ENCODE measurements around the gene PPP6R2. TPM values are rescaled to one million over a fixed set of nuclear protein-coding genes. Genes with fewer than 3 reads are reported as not detected.
"Not testable (repeated sequence)": the region's sequence is repeated elsewhere in the genome, so short reads cannot be mapped to it uniquely, and the experiment has no call there.

The PPP6R2 gene
- total RNA-seq, 1 experiment from 2014 or later: 31.4 TPM

DNA sequence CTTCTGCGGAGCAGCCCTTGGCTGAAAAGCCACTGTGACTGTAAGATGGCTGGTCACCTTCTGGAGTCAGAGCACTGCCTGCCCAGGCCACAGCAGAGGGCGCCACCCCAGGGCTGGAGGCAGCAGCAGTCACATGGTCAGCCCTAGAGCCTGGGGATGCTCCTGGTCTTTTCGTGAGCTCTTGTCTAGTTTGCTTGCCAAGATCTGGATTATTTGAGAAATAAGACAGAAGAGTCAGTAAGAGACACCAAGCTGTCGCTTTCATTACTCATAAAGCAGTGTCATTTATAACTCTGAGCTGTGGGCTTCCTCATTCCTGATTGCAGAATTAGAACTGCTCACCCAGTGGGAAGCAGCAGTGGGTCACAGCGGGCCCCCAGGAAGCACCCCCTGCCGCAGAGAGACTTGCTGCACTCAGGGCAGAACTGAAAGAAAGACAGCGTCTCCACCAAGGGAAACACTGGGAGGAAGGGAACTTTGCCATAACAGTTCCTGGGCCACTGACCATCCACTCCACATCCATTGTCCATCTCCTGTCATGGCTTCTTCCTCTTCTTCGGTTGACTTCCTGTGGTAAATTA is 56.7 kb downstream of the PPP6R2 start:
- DNase-seq (ENCODE audit: low read depth): no peak

DNA sequence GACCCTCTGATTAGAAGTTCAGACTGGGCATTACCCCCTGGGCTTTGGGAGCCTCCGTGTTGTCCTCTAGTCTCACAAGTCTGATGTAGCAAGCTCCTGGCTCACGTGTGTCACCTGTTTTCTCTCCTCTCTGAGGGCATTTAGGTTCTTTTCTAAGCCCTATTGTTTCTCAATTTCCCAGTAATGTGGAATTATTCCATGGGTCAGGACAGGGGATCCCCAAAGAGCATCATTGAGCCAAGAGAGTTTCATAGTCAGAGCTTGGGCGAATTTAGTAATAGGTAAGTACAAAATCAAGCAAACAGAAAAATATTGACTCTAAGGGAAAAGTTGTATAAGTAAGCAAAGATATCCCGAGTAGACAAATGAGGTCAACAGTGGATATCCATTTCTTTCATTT is 57.3 kb downstream of the PPP6R2 start:
- DNase-seq (ENCODE audit: low read depth): no peak

DNA sequence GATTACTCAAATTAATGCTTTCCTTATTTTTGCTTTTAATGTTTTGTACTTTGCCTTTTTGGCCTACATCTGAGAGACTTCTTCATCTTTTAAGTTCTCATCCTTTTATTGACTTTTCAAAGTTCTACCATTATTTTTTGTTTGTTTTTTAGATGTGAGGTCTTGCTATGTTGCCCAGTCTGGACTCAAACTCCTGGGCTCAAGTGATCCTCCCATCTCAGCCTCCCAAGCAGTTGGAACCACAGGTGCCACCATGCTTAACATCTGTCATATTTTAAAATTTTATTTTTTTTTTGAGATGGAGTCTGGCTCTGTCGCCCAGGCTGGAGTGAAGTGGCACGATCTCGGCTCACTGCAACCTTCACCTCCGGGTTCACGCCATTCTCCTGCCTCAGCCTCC is 57.8 kb downstream of the PPP6R2 start:
- no peak for DNase-seq (ENCODE audit: low read depth)

DNA sequence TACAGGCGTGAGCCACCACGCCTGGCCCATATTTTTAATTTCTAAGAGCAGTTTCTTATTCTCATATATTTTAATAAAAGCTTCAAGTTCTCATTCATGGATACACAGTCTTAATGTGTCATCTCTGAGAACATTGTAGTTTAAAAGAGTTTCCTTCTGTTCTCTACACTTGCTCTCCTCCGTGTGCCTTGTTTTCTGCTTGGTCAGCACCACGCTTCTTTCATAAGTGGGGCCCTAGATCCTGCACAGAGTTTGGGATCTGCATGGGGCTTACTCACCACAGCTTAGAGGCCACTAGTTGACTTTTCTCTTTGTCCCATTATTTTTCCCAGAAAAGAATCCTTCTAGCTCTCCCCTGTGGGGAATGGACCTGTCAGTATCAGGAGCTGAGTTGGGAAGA is 58.8 kb downstream of the PPP6R2 start:
- no peak for DNase-seq (ENCODE audit: low read depth)

DNA sequence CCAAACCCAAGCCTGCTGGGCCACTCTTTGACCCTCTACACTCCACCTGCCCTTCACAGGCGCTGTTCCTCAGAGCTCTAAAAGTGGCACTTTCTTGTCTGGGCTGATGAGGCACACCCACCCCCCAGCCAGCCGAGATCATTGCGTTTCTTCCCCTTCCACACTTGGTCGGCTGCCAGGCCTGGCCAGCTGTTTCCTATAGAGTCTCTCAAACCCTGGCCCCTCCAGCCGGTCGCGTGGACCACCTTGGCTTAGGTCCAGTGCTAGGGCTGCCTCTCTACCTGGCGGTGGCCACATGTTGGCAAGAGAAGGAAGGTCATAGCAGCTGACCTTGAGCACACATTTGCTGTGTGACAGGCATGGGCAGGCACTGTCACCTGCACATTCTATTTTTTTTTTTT is 60.6 kb downstream of the PPP6R2 start:
- no peak for DNase-seq (ENCODE audit: low read depth)

DNA sequence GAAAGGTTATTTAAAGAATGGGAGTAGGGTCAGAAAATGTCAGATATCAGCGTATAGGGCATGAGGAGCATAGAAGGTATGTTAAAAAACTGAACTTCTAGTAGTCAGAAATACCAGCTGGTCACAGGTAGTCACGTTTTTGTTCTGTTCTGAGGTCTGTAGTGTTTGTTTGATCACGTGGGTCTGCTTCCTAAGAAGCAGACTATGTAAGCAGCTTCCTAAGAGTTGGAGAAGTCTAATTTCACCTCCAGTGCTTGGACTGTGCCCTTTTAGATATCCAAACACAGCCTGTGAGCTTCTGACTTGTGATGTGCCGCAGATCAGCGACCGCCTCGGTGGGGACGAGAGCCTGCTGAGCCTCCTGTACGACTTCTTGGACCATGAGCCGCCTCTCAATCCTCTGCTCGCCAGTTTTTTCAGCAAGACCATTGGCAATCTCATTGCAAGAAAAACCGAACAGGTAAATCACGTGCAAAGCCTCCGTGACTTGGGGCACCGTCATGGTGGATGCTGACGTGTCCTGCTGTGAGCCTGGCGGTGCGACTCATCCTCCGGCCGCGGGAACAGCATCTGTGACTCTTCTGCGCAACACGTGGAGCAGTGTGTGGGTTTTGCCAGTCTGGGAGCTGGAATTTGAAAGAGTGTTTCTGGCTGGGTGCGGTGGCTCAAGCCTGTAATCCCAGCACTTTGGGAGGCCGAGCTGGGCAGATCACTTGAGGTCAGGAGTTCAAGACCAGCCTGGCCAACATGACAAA is 63.5 kb downstream of the PPP6R2 start:
- no peak for DNase-seq (ENCODE audit: low read depth)

DNA sequence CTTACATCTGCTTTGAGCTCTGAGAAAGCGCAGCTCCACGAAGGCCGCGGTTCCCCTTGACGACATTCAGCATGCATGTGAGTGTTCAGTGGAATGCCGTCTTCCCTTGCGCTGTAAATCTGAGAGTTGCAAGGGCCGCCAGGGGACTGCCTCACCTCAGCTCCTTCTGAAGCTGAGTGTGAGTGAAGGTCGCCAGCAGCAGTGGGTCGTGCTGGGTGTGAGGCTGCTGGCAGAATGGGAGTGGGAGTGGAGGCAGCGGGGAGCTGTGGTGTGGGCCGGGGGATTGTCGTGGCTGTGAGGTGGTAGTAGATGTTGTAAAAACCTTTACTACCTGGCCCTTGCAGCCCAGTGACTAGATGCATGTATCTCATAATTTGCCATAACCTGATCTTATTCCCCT is 65.2 kb downstream of the PPP6R2 start:
- DNase-seq (ENCODE audit: low read depth): no peak

DNA sequence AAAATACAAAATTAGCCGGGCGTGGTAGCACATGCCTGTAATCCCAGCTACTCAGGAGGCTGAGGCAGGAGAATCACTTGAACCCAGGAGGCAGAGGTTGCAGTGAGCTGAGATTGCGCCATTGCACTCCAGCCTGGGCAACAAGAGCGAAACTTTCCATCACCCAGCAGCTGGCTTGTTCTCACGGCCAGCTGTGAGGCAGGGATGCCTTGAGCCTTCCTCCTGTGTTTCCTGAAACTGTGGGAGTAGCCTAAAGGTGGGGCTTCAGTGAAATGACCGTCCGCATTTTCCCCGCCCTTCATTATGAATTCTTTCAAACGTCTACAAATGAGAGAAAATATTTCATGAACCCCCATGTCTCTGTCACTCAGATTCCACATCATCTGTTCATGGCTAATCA is 65.8 kb downstream of the PPP6R2 start:
- not testable (repeated sequence) for DNase-seq (ENCODE audit: low read depth)

DNA sequence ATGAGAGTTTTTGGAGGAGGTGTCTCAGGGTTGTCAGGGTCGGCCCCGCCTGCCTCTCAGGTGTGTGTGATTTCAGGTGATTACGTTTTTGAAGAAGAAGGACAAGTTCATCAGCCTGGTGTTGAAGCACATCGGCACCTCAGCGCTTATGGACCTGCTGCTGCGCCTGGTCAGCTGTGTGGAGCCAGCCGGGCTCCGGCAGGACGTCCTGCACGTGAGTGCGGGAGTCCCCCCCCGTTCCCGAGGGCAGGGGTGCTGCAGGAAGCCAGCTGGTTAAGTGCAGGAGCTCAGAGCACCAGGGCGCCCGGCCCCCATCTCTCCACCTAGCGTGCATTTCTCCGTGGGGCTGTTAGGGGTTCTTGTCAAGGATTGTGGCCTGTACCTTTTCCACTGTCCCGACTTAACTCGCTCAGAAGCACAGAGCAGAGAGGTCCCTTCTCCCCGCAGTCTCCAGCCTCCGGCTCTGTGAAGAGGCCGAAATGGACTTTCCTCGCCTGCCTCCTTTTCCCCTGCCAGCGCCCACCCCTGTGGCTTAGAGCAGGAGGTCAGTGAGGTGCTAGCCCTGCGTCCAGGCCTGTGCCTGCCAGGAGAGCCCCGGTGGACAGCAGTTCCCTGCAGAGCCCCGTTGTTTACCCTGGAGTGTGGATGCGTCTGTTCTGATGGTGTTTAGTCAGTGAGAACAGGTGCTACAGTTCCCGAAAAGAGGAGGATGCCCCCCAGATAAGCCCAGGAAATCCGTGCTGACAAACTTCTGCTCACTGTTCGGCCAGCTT is 71.5 kb downstream of the PPP6R2 start:
- no peak for DNase-seq (ENCODE audit: low read depth)

DNA sequence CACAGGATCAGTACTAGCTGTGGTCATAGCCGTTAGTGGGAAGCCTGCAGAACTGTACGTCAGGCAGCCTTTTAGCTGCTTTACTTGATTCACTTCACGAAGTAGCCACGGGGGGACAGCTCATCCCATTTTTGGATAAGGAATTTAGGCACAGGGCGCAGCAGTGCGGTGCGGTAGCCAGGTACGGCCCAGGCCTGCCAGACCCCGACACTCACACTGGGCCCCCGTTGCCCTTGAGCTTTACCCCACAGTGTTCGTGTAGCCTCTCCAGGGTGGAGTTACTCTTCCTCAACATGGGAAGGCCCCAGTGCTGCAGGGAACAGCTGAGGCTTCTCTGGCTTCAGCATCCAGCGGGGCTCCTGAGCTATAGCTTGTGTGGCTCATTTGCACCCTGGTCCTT is 72.3 kb downstream of the PPP6R2 start:
- DNase-seq (ENCODE audit: low read depth): no peak

DNA sequence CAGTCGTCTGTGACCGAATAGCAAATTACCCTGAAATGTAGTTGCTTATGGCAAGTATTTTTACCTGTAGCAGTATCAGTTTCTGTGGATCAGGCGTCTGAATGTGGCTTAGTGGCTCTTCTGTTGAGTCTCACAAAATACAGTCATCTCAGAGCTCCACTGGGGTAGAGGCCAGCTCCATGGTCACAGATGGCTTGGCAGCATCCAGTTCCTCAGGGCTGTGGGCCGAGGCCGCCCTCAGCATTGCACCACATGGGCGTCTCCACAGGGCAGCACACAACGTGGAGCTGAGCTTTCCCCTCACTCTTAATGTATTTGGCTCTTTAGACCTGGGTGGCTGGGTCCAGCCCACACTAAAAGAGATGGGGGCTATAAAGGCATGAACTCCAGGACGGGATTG is 73.9 kb downstream of the PPP6R2 start:
- DNase-seq (ENCODE audit: low read depth): no peak

DNA sequence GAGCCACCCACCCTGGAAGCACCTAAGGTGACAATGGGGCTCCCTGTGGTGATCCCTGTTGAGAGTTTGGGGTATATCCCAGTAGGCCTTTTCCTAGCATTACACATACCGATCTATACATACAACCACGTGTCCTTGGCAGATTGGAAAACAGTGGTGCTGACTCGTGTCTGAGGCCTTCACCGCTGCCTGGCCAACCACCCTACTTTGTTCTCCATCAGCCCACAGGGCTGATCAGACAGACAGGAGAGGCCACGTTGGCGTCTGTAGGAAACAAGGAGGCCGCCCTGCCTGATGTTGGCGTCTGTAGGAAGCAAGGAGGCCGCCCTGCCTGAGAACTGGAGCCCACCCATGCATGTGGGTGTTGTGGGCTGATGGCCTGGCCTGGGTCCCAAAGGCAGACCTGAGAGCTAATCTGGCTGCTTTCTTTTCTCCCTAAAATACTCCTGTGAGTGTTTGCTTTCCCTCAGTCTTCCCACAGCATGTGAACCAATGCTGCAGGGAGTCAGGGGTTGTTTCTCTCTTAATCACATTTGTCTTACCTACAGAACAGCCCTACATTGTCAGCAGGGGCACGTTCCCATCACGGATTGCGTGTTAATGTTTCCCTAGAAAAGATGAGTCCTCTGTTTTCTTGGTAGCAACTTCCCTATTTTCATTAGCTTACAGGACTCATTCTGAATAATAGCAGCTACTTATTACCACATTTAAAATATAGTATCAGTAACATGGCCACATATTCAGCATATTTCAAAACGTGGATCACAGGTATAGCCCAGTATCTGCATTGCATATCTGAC is 74.5 kb downstream of the PPP6R2 start:
- no peak for DNase-seq (ENCODE audit: low read depth)

DNA sequence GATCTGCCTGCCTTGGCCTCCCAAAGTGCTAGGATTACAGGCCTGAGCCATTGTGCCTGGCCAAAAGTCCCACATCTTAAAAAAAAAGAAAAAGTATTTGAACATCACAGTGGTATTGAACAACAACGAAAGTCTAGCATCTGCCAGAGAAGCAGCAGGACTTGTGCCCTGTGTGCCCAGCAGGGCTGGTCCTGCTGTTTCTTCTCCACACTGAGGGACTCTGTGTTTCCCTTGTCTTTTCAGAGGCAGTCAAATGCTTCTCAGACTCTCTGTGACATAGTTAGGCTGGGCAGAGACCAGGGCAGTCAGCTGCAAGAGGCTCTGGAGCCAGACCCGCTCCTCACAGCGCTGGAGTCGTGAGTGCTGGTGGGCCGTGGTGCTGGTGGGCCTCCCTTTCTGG is 75.5 kb downstream of the PPP6R2 start:
- no peak for DNase-seq (ENCODE audit: low read depth)

DNA sequence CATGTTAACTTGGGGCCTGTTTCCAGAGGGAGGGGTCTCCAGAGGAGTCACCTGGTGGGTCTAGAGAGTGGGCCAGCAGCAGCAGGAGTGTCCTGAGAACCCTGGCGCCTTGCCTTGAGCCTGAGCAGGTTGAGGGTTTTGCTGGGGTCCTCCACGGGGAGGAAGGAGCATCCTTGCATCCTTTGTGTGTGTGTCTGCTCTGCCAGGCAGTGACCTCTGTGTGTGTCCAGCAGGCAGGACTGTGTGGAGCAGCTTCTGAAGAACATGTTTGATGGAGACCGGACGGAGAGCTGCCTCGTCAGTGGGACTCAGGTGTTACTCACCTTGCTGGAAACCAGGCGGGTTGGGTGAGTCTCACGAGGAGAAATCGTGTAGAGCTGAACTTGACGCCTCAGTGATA is 76.0 kb downstream of the PPP6R2 start:
- DNase-seq (ENCODE audit: low read depth): no peak

DNA sequence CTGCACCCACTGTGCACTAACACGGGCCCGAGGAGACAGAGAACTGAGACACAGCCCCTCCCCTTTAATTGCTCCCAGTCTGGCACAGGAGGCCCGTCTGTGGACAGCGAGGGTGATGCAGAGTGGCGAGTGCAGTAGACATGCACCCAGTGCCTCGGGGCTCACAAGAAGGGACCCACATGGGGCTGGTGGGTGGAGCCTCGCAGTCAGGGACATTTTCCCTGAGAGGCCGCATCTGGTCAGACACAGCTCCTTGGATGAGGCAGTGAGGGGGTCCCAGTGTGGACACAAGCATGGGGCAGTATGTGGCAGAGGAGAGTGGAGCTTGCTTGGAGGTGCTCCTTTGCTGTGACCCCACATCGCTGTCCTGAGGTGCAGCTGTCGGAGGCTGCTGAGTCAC is 76.9 kb downstream of the PPP6R2 start:
- DNase-seq (ENCODE audit: low read depth): no peak

DNA sequence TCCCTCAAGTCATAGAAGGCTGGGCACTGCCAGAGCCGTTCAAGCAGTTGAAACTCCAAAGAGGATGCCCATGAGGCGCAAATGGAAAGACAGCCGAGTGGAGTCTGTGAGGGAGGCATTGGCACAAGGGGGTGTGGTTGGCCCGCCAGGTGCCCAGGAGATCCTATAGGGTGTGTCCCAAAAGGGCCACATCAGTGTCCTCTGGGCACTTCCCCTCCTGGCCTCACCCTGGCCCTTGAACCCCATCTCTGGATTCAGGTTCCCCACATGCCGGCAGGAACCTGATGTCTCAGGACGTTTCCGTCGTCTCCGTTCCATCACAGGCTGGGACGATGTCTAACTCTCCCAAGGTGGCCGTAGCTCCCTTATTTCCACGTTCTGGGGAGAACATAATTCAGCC is 77.5 kb downstream of the PPP6R2 start:
- no peak for DNase-seq (ENCODE audit: low read depth)

DNA sequence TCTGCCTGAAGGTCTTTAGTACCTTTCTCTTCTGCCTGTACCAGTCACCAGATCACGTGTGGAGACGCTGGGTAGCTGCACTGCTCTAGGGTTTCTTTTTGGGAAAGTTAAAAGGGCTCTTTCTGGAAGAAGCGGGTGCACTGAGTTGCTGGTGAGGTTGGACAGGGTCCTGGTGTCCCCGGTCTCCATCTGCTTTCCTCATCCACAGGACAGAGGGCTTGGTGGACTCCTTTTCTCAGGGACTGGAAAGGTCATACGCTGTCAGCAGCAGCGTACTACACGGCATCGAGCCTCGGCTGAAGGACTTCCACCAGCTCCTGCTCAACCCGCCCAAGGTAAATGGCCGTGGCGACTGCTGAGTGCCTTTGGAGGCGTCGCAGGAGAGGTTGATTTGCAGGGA is 78.9 kb downstream of the PPP6R2 start:
- no peak for DNase-seq (ENCODE audit: low read depth)

DNA sequence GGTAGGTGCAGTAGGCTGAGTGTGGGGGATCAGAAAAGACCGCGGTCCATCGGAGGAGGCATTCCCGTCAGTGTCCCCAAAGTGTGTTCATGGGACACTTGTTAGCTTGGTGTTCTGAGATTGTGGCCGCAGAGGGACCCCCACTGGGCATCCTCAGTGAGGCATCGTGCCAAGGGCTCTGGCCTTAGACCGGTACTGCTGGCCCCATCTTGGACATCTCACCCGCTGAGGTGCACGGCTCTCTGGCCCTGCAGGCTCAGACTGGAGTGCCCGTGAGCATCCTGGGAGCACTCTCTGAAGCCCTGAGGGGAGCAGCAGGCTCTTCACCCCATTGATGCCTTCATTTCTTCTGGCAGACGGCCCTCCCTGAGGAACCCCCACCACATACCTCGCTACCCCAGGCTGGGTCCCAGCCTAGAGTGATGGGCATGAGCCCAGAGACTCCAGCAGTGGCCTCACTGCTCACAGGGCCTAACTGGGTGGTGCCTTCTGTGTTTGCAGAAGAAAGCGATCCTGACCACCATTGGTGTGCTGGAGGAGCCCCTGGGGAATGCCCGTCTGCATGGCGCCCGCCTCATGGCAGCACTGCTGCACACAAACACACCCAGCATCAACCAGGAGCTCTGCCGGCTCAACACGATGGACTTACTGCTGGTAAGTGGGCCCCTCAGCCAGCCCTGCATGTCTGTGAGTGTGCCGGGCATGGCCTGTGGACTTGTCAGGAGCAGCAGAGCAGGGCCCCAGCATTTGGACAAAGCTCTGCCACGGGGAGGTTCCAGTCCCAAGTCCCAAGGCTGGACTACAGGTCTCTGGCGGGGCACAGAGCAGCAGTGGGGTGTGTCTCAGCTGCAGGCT is 80.1 kb downstream of the PPP6R2 start:
- DNase-seq (ENCODE audit: low read depth): no peak

DNA sequence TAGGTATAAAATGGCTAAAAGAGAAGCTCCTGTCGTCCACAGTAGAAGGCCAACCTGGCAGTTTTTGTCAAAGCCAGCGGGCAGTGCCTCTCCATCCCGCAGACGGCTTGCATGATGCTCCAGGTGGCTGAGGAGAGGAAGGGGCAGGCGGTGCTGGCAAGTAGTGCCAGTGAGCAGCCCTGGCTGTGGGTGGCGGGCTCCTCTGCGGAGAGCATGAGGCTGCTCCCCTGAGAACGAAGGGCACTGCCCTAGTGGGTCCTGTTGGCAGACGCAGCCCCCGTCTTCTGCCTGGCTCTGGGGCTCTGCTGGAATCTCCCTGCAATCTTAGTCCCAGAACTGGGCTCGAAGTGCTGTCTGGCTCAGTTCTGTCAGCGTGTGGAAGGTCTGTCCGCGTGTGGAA is 80.8 kb downstream of the PPP6R2 start:
- no peak for DNase-seq (ENCODE audit: low read depth)

DNA sequence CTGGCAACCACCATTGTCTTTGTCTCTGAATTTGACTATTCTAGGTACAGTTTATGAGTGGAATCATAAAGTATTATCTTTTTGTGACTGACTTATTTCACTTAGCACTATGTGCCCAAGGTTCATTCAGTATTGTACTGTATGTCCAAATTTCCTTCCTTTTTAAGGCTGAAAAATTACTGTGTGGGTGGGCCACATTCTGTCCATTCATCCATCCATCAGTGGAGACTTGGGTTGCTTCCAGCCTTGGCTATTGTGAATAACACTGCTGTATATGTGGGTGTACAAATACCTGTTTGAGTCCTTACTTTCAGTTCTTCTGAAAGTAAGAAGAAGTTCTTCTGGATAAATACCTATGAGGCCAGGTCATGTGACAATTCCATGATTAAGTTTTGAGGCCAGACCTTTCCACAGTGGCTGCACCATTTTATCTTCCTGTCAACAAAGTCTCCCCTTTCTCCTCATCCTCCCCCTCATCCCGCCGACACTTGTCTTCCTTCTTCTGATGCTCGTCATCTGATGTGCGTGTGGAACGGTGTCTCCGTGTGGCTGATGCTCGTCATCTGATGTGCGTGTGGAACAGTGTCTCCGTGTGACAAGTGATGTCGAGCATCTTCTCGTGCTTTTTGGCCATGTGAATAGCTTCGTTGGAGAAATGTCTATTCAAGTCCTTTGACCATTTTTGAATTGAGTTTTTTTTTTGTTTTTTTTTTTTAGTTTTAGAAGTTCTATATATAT is 82.2 kb downstream of the PPP6R2 start:
- no peak for DNase-seq (ENCODE audit: low read depth)

Data from M059J (cell line).